ENCODE data around the gene TTC28. TPM values are rescaled to one million over a fixed set of nuclear protein-coding genes. Genes with fewer than 3 reads are reported as not detected.

TTC28 gene
- polyA plus RNA-seq, 1 donor from 2014 or later = 14.8 TPM

GRCh38 chr22:28002863-28003565 is 676.6 kb downstream of the TTC28 start:
- no peaks in the 10 kb centered on the region for H3K9me3 ChIP-seq (ENCODE audit: low read length)
- H3K4me3 ChIP-seq (ENCODE audit: low read length) = no peak overlapping the region
- H3K4me2 ChIP-seq (ENCODE audit: low read length) = no peak overlapping the region
- H4K20me1 ChIP-seq (ENCODE audit: insufficient read depth) = no peaks in the 10 kb centered on the region
- TF ChIP-seq CTCF (IDR thresholded peaks at IDR 0.05; ENCODE audit: poor library complexity, severe bottlenecking) = no peak
- TF ChIP-seq EZH2 (IDR thresholded peaks at IDR 0.05; ENCODE audit: borderline replicate concordance, insufficient read depth, low read length, poor library complexity, severe bottlenecking) = no peak
- no peak for TF ChIP-seq POLR2AphosphoS5 (IDR thresholded peaks at IDR 0.05)
- no peak for TF ChIP-seq TAF1 (IDR thresholded peaks at IDR 0.05; ENCODE audit: low read depth)
- TF ChIP-seq SMC3 (conservative IDR thresholded peaks at IDR 0.05; ENCODE audit: poor library complexity) = no peak
- TF ChIP-seq MXI1 (conservative IDR thresholded peaks at IDR 0.05; ENCODE audit: poor library complexity, severe bottlenecking) = no peak
- TF ChIP-seq RAD21 (conservative IDR thresholded peaks at IDR 0.05) = no peak
- no peak for TF ChIP-seq REST (IDR thresholded peaks at IDR 0.05; ENCODE audit: borderline replicate concordance)
- no peak for TF ChIP-seq EP300 (conservative IDR thresholded peaks at IDR 0.05; ENCODE audit: poor library complexity, severe bottlenecking)
- H3F3A ChIP-seq (ENCODE audit: insufficient read depth, low read length, poor library complexity, severe bottlenecking) = no peaks in the 10 kb centered on the region
- H2AFZ ChIP-seq (ENCODE audit: low read depth, low read length) = no peak overlapping the region
- no peaks in the 10 kb centered on the region for H3K9me2 ChIP-seq (ENCODE audit: insufficient read depth, low read length)
- H3K9ac ChIP-seq (ENCODE audit: low read length) = no peak overlapping the region
- no peak overlapping the region for H3K27ac ChIP-seq (ENCODE audit: low read length)
- no peaks in the 10 kb centered on the region for H3K27me3 ChIP-seq (ENCODE audit: insufficient read depth, low read depth, low read length)
- H3K79me2 ChIP-seq (replicated peaks; ENCODE audit: insufficient read depth, low read length) = no peaks in the 10 kb centered on the region
- no peaks in the 10 kb centered on the region for H3K36me3 ChIP-seq (ENCODE audit: insufficient read depth, low read length)

GRCh38 chr22:28002181-28002700 is 677.4 kb downstream of the TTC28 start:
- Histone ChIP-seq H4K20me1 (ENCODE audit: insufficient read depth) (no peaks in the 10 kb centered on the region), H3K9me3 (ENCODE audit: low read length) (no peaks in the 10 kb centered on the region), H2AFZ (ENCODE audit: low read depth, low read length) (no peak overlapping the region), H3K4me3 (ENCODE audit: low read length) (no peak overlapping the region), H3K36me3 (ENCODE audit: insufficient read depth, low read length) (no peaks in the 10 kb centered on the region), H3K4me2 (ENCODE audit: low read length) (no peak overlapping the region), H3K79me2 (replicated peaks; ENCODE audit: insufficient read depth, low read length) (no peaks in the 10 kb centered on the region), H3K9me2 (ENCODE audit: insufficient read depth, low read length) (no peaks in the 10 kb centered on the region), H3K27ac (ENCODE audit: low read length) (no peak overlapping the region), H3K9ac (ENCODE audit: low read length) (no peak overlapping the region), H3F3A (ENCODE audit: insufficient read depth, low read length, poor library complexity, severe bottlenecking) (no peaks in the 10 kb centered on the region), H3K27me3 (ENCODE audit: insufficient read depth, low read depth, low read length) (no peaks in the 10 kb centered on the region)
- no peak for TF ChIP-seq SMC3 (conservative IDR thresholded peaks at IDR 0.05; ENCODE audit: poor library complexity)
- no peak for TF ChIP-seq REST (IDR thresholded peaks at IDR 0.05; ENCODE audit: borderline replicate concordance)
- TF ChIP-seq POLR2AphosphoS5 (IDR thresholded peaks at IDR 0.05) = no peak
- no peak for TF ChIP-seq TAF1 (IDR thresholded peaks at IDR 0.05; ENCODE audit: low read depth)
- no peak for TF ChIP-seq EP300 (conservative IDR thresholded peaks at IDR 0.05; ENCODE audit: poor library complexity, severe bottlenecking)
- TF ChIP-seq MXI1 (conservative IDR thresholded peaks at IDR 0.05; ENCODE audit: poor library complexity, severe bottlenecking) = no peak
- no peak for TF ChIP-seq RAD21 (conservative IDR thresholded peaks at IDR 0.05)
- TF ChIP-seq EZH2 (IDR thresholded peaks at IDR 0.05; ENCODE audit: borderline replicate concordance, insufficient read depth, low read length, poor library complexity, severe bottlenecking) = no peak
- TF ChIP-seq CTCF (IDR thresholded peaks at IDR 0.05; ENCODE audit: poor library complexity, severe bottlenecking) = no peak

Measured in neural cell (in vitro differentiated cells).